ENCODE measurements around the gene NCF2.
"Not testable (repeated sequence)": the region's sequence is repeated elsewhere in the genome, so short reads cannot be mapped to it uniquely, and the experiment has no call there.

Gene NCF2

GRCh38 chr1:183590244-183591191 lies at the start of gene NCF2:
Gene NCF2, minus strand, starts transcription at chr1:183590459. Its CDS starts 130 bp downstream, at chr1:183590329.
- DNase-seq: peak; percentile 52

DNA sequence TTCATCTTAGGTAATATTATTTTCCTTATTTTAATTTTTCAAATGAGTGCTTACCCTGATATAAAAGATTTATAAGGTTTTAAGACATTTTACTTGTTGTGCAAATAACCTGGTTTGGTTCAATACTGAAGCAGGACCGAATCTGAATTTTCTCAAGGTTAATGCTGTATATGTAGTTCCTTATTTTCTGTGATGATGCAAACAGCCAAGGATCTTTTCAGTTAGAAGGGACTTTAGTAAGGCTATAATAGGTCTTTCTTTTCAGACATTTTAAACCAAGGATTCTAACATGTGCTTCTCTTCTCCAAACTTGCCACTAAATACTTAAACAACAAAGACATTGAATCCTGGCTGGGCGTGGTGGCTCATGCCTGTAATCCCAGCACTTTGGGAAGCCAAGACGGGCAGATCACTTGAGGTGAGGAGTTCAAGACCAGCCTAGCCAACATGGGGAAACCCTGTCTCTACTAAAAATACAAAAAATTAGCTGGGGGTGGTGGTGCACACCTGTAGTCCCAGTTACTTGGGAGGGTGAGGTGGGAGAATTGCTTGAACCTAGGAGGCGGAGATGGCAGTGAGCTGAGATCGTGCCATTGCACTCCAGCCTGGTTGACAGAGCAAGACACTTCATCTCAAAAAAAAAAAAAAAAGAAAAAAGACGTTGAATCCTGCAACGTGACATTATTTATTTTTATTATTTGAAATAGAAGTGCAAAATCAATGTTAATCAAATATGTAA lies 48.6 kb upstream of the NCF2 start:
- DNase-seq: no peak

DNA sequence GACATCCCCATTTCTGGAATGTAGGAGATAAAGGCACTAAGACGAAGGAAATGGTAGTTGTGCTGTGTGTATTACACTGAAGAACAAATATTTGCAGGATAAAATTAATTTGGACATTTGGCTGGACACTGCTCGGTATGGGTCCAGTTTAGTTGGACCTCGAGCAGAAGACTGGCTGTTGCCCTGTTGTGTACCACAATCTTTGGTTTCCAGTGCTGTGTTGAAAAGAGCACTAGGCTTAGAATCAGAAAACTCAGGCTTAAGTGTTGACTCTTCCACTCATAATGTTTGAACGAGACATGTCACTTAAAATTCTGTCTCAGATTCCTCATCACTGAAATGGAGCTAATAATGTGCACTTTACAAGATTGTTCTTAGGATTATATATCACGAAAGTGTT lies 46.5 kb upstream of the NCF2 start:
- DNase-seq: no peak

GRCh38 chr1:183636334-183636682 lies 46.0 kb upstream of the NCF2 start:
- no peak for DNase-seq

GRCh38 chr1:183635606-183636333 lies 45.5 kb upstream of the NCF2 start, which contains the start of gene ARPC5:
Gene ARPC5, minus strand, starts transcription at chr1:183635783. Its CDS starts 124 bp downstream, at chr1:183635659.
- DNase-seq: peak; percentile 99

DNA sequence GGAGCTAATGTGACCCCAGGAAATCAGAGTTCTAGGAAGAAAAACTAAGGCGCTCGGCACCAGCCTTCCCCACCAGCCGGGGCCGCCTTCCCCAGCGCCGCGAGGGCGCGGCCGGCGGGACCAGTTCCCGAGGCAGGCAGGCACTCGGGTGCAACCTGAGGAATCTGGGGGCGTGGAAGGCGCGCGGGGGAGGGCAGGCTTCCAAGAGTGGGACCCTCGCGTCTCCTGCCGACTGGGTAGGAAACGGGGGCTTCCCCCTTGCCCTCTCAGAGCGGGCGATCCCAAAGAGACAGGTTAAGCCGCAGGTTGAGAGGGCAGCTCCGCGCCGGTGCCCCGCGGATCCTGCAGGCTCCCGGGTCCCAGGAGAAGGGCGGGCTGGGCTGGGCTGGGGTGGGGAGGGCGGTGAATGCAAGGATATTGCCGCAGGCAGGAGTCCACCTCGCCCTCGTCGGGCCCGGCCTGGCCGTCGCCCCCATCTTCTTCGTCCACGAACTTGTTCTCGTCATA lies 44.9 kb upstream of the NCF2 start:
- peak; percentile 26 for DNase-seq

- no peak for DNase-seq
Measured at GRCh38 chr1:183634429-183635065, 44.3 kb upstream of the NCF2 start.

DNA sequence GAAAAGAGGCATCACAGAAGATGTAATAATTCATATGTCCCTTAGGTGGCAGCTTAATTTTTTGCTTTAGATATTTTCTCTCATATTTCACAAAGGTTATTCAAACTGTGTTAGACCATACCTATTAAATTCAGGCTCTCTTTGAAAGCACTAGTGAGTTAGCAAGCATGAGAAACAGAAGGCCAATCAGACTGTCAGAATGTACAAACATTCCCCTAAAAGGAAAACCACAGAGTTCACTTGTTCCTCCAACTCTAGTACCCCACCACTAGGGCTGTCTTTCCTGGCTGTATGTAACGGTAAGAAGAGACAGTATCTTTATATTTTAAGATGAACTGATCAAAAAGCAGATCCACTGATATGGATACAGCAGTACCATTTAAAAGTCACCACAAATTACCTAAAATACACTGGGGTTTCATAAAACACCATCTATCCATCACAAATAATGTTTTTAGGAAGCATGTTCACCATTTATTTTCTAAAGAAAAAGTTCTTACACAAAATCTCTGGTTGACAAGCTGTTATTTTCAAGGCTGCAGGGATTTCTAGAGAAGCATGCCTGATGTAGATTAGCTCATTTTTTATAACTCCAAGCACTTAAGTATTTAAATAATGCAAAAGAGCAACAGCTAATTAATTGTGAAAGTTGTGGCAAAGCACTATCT lies 43.6 kb upstream of the NCF2 start:
- peak; percentile 94 for DNase-seq

GRCh38 chr1:183632964-183633363 lies 42.7 kb upstream of the NCF2 start:
- DNase-seq: peak; percentile 37

DNA sequence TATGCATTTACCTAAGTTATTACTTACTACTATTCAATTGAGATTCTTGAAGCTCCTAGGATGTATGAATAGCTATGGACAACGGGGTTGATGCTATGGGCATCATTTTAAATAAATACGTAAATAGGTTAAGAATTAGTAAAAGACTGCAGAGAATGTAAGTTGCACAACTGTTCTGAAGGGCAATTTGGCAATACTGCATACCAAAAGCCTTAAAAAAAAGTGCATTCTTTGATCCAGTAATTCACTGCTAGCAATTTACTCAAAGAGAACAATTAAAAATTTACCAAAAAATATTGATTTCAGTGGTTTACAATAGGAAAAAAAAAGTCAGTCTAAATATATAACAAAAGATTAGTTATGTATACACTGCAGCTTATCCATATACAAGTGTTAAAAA lies 41.9 kb upstream of the NCF2 start:
- DNase-seq: peak; percentile 88

DNA sequence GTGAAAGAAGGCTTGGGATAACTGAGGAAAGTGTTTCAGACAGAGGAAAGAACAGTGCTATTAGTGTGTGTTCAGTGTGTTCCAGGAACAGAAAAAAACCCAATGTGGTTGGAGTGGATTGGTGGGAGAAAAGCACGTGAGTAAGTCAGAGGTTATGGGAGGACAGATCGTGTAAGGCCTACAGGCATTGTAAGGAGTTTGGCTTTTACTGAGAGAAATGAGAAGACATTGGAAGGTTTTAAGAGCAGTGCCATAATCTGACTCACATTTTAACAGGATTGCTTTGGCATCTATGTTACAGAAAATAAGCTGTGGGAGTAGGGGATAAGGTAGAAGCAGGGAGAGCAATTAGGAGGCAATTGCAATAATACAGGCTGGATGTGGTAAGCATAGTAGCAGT lies 40.5 kb upstream of the NCF2 start:
- peak; percentile 26 for DNase-seq

DNA sequence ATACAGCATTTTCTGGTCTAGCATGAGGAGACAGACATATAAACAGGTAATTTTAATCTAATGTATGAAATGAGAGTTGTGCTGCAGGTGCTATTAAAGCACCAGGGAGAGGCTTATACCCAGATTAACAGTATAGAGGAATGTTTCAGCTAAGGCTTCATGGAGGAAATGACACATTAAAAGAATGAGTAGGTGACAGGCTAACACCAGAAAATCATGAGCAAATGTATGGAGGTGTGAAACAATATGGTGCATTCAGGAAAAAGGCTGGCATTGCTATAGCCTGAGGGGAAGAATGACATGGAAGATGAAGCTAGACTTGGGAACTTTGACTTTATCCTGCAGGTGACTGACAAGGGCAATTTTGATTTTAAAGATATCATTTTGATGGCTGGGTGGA lies 38.3 kb upstream of the NCF2 start:
- no peak for DNase-seq

- peak; percentile 32 for DNase-seq
Measured at GRCh38 chr1:183626236-183626635, 36.0 kb upstream of the NCF2 start.

DNA sequence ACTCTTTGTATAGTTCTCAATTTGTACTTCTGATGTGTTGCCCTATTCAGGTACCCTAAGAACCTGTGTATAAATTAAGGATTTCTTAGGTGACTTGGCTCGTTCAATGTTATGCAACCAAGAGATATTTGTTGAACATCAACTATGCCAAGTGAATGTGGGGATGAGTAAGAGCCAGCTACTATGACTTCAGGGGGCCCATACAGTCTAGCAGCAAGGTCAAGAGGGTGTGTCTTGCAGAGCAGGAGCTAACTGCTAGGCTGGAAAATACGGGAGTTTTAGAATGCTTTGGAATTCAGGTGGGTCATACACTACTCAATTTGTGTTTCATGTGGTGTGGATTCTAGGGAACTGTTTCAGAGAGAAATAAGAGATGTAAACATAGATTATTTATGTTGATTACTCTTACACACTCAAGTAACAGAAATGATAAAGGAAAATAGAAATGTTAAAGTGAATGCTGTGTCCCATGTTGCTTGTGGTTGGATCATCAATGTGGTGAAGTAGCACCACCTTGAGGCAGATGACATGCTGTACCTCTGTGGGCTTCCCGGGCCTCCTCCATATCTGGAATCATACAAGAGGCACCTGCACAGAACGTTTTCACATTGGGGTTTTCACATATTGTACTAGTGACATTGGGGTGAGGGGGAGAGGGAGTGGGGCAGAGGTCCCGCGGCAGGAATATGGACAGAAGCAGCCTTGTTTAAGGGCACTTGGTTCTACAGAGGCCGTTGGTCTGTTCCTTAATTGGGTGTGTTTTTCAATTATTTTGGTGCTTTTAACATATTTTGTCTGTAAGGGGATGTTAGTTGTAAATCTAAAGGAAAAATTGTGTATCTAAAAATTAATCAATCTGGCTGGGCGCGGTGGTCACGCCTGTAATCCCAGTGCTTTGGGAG lies 32.9 kb upstream of the NCF2 start:
- DNase-seq: peak; percentile 63

DNA sequence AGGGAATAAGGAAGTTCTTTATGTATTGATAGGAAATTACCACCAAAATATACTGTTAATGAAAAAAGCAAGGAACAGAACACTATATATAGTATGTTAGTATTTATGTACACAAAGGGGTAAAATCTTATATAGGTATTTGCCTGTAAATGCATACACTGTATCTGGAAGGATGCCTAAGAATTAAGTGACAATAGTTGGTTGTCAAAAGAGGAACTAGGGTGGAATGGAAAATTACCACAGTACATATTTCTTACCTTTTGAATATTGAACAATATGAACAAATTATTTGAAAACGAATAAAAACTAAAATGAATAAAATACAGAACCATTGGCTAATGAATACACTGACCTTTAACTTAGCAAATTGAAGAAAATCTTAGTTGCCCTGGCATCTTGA lies 31.8 kb upstream of the NCF2 start:
- DNase-seq: no peak

- DNase-seq: no peak
Measured at GRCh38 chr1:183620311-183620710, 30.1 kb upstream of the NCF2 start.

DNA sequence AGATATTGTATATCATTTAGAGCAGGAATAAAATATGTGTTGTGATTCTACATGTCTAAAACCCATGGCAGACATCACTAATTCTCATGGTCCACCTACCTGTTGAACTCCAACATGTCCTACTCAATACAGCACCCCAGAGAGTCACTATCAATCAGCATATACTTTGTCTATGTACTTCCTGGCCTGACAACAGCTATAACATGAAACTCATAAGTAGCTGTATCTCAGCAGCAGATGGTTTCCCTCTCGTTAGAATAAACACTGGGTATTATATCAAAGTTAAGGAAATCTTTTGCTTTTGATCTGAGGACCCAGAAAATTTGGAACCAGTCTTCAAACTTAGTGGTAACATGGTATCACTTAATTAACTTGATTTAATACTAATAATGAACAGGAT lies 29.5 kb upstream of the NCF2 start:
- DNase-seq: no peak

- not testable (repeated sequence) for DNase-seq
Measured at GRCh38 chr1:183618202-183618601, 27.9 kb upstream of the NCF2 start.

- not testable (repeated sequence) for DNase-seq
Measured at GRCh38 chr1:183612975-183613374, 22.7 kb upstream of the NCF2 start.

- no peak for DNase-seq
Measured at GRCh38 chr1:183612407-183612806, 22.1 kb upstream of the NCF2 start.

- no peak for DNase-seq
Measured at GRCh38 chr1:183611021-183611420, 20.8 kb upstream of the NCF2 start.

Data from HCEC 1CT (cell line).